Measurements from ENCODE around the gene PCYT1A.

DNA sequence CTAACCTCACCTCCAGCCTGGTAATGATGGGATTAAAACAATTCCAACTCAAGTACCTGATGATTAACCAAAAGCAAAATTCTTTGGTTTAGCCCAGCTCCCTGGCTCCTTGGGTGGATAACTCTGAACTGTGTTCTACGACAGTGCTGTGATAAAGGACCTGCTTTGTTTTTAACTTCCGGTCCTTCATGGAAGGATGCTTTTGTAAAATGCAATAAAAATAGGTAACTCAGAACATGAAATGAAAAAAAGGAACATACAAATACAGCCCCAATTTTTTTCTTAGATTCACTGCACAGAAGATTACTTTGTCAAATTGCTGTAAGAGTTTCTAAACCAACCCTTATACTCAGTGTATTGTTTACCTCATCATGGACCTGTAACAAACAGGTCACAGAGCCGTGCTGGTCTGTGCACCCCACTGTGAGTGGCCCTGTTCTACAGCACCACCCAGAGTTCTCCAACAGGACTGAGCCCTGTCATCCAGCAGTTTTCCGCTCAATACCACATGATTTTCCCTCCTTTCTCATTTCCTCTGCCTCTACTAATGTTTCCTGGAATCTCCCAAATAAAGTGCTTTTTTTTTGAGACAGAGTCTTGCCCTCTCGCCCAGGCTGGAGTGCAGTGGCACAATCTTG is 4.9 kb upstream of the PCYT1A start:
- TF ChIP-seq POLR2A (IDR thresholded peaks at IDR 0.05; ENCODE audit: low read length): no peak
- TF ChIP-seq GATA1 (IDR thresholded peaks at IDR 0.05; ENCODE audit: low read depth, low read length): no peak

All from erythroblast (primary cell).